Occipital lobe (tissue), 2 donors: Measurements from ENCODE around the gene NBAS. TPM values are rescaled to one million over a fixed set of nuclear protein-coding genes. Genes with fewer than 3 reads are reported as not detected.
"Not testable (repeated sequence)": the region's sequence is repeated elsewhere in the genome, so short reads cannot be mapped to it uniquely, and the experiment has no call there.

Experiments
- DNase-seq: peaks from one replicate; lab custom pipeline; 2025; lab: John Stamatoyannopoulos, UW
- total RNA-seq: library from RNA; depleted of rRNA; stranded (reverse); fragments of >200 nt; gene quantifications from one replicate; pipeline ENCODE4 v1.2.3, GENCODE V29; 2014

The NBAS gene
- total RNA-seq, 1 donor from 2014 or later, result 168 TPM

DNA sequence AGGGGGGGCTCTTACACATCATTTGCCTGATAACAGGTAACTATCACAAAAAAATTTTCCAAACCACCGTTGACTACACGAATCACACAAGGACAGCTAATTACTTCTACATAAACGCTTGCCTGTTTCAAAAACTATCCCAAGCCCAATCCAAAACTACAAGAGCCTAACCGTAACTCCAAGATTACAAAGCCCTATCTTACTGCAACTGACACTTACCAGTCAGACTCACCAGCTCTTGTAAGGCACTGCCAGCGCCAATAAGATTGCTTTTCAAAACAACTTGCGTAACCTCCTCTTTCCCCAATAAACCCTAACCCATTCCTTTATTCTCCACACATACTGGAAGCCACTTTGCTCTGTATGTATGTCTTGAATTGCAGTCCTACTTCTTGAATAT is 148.4 kb downstream of the NBAS start:
- no peak for DNase-seq

DNA sequence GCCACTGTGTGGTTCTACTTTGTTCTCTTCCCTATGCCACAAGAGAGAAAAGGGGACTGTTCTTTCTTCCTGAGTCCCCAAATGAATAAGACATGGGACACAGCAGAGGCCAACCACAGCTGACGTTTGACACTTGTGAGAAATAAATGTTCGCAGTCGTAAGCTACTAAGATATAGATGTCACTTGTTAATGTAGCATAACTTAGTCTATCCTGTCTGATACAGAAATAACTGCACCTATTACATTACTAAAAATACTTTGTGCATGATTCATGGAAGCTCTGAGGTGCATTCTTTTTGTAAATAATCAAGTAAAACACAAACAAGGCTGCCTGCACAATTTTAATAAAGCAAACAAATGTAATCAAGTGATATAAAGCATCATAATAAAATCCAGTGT is 148.8 kb downstream of the NBAS start:
- DNase-seq, result no peak

DNA sequence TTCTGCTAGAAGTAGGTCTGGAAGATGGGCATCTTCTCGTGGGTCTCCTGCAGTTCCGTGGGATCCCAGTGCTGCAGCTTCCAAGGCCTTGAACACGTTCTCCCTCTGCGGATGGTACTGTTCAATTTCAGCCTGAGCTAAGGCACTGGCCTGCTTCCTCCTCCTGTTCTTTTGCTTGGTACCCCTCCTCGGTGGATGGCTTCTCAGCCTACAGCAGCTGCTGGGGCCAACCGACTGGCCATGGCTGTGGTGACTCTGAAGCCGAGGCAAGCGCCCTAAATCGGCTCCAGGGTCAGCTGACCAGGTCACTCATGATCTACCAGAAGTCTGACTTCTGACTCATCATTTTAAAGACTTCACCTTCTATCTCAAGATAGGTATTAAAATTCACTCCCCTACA is 150.2 kb downstream of the NBAS start:
- no peak for DNase-seq

DNA sequence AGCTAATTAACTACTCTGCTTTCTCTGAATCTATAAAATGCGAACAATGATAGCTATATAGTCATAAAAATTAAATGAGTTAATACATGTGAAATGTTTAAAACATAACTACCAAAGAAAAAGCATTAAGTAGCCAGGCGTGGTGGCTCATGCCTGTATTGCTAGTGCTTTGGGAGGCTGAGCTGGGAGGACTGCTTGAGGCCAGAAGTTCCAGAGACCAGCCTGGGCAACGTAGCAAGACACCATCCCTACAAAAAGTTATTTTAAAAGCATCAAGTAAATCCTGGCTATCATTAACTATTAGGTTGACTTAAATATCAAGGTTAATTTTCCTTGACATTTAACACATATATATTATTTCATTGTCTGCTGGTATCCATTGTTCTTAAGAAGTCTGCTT is 152.4 kb downstream of the NBAS start:
- DNase-seq, result no peak

DNA sequence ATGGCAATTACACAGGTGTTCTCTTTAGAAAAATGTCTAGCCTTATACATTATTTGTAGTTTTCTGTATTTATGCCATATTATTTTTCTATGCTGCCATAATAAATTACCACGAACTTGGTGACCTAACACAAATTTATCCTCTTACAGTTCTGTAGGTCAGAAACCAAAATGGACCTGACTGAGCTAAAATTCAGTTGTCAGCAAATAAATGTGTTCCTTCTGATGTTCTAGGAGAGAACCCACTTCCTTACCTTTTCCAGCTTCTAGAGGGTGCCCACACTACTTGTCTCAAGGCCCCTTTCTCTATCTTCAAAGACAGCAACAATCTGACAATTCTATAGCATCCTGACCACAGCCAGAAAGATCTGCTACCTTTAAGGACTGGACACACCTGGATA is 153.5 kb downstream of the NBAS start:
- no peak for DNase-seq

DNA sequence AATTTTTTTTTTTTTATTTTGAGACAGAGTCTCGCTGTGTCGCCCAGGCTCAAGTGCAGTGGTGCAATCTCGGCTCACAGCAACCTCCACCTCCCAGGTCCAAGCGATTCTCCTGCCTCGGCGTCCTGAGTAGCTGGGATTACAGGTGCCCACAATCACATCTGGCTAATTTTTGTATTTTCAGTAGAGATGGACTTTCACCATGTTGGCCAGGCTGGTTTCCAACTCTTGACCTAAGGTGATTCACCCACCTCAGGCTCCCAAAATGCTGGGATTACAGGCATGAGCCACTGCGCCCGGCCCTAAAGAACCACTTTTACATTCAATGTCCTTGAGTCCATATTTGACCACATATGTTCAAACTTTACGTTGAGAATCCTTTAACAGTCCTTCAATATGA is 156.6 kb downstream of the NBAS start:
- DNase-seq, result not testable (repeated sequence)

GRCh38 chr2:15400240-15400826 is 160.8 kb downstream of the NBAS start:
- DNase-seq, result no peak

DNA sequence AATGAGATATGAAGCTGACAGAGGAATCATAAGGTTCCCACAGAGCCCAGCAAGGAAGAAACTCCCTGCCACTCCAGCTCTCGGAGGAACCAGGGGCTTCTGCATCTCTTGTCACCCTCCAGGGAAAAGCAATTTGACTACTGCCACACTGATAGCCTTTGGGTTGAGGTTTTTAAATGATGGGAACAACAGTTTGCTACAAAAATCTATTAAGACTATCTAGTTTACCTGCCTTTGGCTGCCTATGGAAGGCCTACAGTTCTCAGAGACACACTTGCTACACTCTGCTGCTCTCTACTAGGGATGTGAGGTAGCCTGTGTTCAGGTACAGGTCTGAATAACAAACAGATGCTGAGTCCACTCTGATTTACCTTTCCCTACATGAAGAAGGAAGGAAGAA is 161.9 kb downstream of the NBAS start:
- DNase-seq, result no peak

- no peak for DNase-seq
Observed at GRCh38 chr2:15391751-15392150, 169.4 kb downstream of the NBAS start.

DNA sequence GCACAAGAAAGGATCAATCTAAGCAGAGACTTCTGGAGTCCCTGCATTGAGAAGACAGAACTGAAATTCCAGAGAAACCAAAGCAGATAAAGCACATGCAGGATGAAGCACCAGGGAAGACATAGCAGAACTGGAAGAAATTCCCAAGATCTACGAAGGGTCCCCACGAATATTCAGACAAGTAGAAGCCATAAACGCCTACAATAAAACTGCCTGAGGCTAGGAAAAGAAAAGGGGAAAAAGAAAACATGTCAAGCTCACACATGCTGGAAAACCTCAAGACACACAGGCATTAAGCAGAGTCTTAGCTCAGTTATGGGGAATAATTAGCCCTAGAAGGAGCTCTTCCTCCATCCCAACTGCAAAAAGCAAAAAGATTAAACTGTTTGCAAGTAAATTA is 171.2 kb downstream of the NBAS start:
- no peak for DNase-seq

- DNase-seq, result no peak
Observed at GRCh38 chr2:15389326-15389700, 171.8 kb downstream of the NBAS start.

DNA sequence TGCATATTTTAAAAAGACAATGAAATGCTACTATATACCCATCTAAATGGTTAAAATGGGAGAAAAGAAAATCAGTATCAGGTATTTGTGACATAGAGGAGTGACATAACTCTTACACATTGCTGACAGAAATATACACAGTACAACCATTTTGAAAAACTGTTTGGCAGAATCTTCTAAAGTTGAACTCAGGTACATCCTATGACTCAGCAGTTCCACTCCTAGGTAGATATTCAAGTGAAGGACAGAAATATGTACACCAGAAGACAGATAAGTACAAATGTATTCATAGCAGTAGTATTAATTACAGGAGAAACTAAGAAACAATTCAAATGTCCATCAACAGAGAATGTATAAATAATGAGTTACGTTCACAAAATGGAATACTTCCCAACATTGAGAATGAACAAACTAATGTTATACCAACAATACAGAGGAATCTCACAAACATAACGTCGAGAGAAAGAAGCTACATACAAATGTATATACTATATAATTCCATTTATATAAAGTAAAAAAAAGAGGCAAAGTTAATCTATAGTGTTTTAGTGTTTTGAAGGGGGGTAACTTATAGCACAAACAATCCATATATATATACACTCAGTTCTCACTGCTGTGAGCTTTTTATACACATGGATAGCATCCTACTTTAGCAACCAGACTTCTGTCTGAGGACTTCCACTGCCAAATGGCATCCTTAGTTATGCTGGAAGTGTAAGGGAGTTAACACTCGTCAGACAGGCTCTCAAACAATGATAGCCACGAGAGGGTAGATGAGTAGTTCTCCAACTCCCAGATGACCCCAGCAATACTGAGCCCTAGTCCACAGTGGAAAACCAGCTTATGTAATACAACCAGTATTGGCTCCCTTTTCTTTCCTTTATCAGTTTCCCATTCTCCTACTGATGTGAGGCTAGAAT is 172.5 kb downstream of the NBAS start:
- DNase-seq, result no peak

DNA sequence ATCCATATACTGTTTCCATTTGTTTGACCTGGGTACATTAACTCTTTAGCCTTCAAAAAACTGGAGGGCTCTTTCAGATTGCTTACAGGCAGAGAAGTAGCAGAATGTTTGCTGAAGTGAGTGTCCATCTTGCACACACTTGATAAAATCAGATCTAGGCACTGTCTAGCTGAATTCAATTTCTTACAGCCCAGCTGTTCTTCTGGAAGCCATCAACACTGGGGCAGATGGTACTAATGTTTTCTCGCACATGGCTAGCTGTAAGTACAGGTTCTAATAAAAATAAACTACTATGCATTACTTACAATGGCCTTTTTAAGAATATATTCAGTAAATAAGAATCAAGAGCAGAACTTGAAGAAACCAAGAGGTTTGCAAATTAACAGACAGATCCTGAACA is 175.9 kb downstream of the NBAS start:
- DNase-seq, result no peak

DNA sequence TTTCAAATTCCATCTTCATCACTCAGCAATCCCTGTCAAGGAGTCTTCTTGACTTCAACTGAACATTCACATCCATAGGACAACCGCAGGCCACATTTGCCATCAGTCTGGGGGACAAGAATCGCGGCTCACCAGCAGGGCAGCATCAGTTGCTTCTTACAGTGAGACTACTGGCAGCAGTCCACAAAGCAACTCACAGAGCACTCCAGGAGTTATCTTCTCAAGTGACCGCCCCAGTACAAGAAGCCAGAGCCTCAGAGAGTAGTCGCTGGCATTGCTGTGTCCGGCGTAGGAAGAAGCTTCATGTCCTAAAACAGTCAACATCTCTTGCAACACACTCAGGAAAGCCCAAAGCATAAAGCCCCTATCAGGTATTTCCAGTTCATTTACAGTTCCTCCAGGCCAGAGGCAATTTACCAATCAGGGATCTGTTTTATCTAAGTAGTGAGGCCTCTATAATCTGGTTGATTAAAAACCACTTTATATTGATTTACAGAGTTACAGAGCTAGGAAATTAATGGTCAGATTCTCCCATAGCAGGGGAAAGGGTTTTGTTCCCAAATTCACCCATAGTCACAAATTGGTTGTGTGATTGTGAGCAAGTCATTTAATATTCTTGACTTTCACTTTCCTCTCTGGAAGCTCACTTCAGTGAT is 177.3 kb downstream of the NBAS start:
- no peak for DNase-seq

GRCh38 chr2:15378148-15378908 is 182.8 kb downstream of the NBAS start:
- DNase-seq, result no peak

DNA sequence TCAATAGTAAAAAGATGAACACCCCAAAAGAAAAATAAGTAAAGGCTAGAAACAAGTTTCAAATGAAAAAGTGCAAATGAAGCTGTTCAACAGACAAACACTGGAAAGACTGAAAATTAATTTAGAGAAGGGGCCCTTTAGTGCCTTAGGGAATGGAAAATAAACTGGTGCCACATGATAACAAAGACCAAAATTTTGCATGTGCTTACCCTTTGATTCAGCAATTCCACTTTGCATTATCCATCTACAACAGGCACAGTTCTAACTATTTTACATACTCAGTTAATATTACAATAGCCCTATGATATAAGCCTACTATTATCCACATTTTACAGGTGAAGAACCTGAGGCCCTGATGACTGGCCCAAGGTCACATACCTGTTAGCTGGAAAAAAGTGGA is 183.9 kb downstream of the NBAS start:
- DNase-seq, result no peak

DNA sequence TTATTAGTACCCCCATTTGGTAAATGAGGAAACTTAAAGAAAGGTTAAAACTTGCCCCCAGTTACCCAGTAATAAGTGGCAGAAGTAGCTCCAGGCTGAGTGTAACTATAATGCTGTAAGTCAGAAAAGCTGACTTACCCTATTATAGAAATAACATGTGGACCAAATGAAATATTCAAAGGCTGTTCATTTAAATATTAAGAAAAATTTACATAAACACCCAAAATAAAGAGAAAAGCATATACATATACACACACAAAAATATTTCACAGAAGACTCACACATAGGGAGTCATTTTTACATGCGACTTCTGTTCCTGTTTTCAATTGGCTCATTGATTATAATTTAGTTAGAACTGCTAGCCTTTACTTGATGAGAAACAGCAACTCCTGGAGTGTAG is 189.1 kb downstream of the NBAS start:
- no peak for DNase-seq

DNA sequence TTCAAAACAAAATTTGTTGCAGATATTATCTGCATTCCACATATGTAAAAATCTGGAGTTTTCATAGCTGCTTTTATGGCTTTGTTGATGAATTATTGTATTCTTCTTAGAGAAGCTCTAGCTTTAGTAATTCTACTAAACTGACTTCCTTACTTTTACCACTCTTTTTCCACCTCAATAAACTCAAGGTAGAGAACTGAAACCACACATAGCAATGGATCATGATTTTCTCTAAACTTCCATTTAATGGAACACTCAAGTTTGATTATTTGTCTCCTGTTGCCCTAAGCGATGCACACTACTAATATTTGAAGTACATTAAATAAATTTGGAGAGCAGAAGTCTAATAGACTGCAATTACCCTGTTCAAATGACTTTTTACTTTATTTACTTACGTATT is 192.0 kb downstream of the NBAS start:
- DNase-seq, result no peak

GRCh38 chr2:15367715-15368114 is 193.4 kb downstream of the NBAS start:
- no peak for DNase-seq

DNA sequence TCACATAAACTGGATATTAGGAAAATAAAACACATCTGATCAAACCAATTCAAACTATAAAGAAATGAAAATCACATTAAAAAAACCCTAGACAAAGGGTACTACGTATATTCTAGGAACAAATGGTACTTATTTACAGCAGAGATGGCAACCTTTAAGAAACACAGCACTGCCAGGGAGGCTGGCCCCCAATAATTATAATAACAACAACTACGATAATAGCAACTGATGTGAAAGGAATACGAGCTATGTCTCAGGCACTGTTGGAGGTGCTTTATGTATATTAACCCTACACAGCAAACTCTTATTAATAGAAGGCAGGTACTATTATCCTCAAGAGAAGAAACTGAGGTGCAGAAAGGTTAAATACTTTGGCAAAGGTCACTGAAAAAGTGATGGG is 193.9 kb downstream of the NBAS start:
- DNase-seq, result no peak

GRCh38 chr2:15365411-15365810 is 195.7 kb downstream of the NBAS start:
- no peak for DNase-seq

DNA sequence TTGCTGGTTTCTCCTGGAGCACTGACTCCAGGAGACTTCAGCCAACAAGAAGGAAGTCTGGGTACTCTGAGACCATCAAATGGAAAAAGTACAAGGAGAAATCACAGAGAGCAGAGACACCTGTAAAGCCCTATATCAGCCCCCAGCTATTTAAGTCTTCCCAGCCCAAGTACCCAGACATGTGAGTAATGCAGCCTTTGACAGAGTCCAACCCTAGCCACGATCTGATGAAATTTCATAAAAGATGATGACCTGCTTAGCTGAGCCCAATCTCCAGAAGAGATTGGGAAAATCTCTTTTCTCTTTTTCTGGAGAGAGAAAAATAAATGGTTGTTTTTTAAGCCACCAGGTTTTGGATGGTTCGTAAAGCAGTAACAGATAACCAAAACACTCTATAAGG is 196.6 kb downstream of the NBAS start:
- DNase-seq, result no peak
